ENCODE results near the gene RFX3. TPM values are rescaled to one million over a fixed set of nuclear protein-coding genes. Genes with fewer than 3 reads are reported as not detected.
A peak's percentile ranks its signal among the peaks of the same experiment; 100 is the strongest.

The RFX3 gene
- total and polyA plus RNA-seq, 2 experiments from 2014 or later = 5.8 to 7.9 TPM

GRCh38 chr9:3458806-3459475 is 66.9 kb downstream of the RFX3 start:
- H4K20me1 ChIP-seq (ENCODE audit: insufficient read depth, poor library complexity, severe bottlenecking) = no peaks in the 10 kb centered on the region
- no peaks in the 10 kb centered on the region for H3K36me3 ChIP-seq (replicated peaks; ENCODE audit: insufficient read depth, low read depth)
- no peaks in the 10 kb centered on the region for H3K9me2 ChIP-seq (replicated peaks; ENCODE audit: insufficient read depth)
- no peaks in the 10 kb centered on the region for H3K9me3 ChIP-seq (ENCODE audit: low read depth)
- no peaks in the 10 kb centered on the region for H3K27me3 ChIP-seq
- H3K4me1 ChIP-seq (ENCODE audit: insufficient read depth) = no peaks in the 10 kb centered on the region
- H3K4me3 ChIP-seq = no peak overlapping the region
- peak overlapping the region; percentile 35 for H3K4me2 ChIP-seq
- H2AFZ ChIP-seq = no peak overlapping the region
- 64% methylated on average over 3 of the region's 3 CpGs for WGBS (ENCODE audit: low lambda C conversion rate, missing lambda C conversion rate)
- DNase-seq (ENCODE audit: low spot score) = no peak
- H3K79me2 ChIP-seq = no peaks in the 10 kb centered on the region
- no peak for TF ChIP-seq EZH2phosphoT487 (IDR thresholded peaks at IDR 0.05; ENCODE audit: low read depth, severe bottlenecking, unreplicated experiment)
- no peak for TF ChIP-seq EZH2 (IDR thresholded peaks at IDR 0.05; ENCODE audit: borderline replicate concordance)
- TF ChIP-seq CTCF (IDR thresholded peaks at IDR 0.05; ENCODE audit: poor library complexity) = no peak
- no peak overlapping the region for H3K27ac ChIP-seq

GRCh38 chr9:3457175-3457574 is 68.6 kb downstream of the RFX3 start:
- Histone ChIP-seq H3K4me2 (no peak overlapping the region), H3K9me3 (ENCODE audit: low read depth) (no peaks in the 10 kb centered on the region), H3K4me3 (no peak overlapping the region), H3K27me3 (no peaks in the 10 kb centered on the region), H2AFZ (no peak overlapping the region), H4K20me1 (ENCODE audit: insufficient read depth, poor library complexity, severe bottlenecking) (no peaks in the 10 kb centered on the region), H3K9me2 (replicated peaks; ENCODE audit: insufficient read depth) (no peaks in the 10 kb centered on the region), H3K27ac (no peak overlapping the region), H3K36me3 (replicated peaks; ENCODE audit: insufficient read depth, low read depth) (no peaks in the 10 kb centered on the region), H3K79me2 (no peaks in the 10 kb centered on the region), H3K4me1 (ENCODE audit: insufficient read depth) (no peaks in the 10 kb centered on the region)
- TF ChIP-seq EZH2phosphoT487 (IDR thresholded peaks at IDR 0.05; ENCODE audit: low read depth, severe bottlenecking, unreplicated experiment) (no peak), EZH2 (IDR thresholded peaks at IDR 0.05; ENCODE audit: borderline replicate concordance) (no peak), CTCF (IDR thresholded peaks at IDR 0.05; ENCODE audit: poor library complexity) (no peak)
- DNase-seq (ENCODE audit: low spot score) = no peak

GRCh38 chr9:3455717-3456116 is 70.1 kb downstream of the RFX3 start:
- Histone ChIP-seq H3K4me3 (no peak overlapping the region), H3K27me3 (no peaks in the 10 kb centered on the region), H3K27ac (no peak overlapping the region), H3K9me2 (replicated peaks; ENCODE audit: insufficient read depth) (no peaks in the 10 kb centered on the region), H3K36me3 (replicated peaks; ENCODE audit: insufficient read depth, low read depth) (no peaks in the 10 kb centered on the region), H3K4me2 (no peak overlapping the region), H2AFZ (no peak overlapping the region), H4K20me1 (ENCODE audit: insufficient read depth, poor library complexity, severe bottlenecking) (no peaks in the 10 kb centered on the region), H3K4me1 (ENCODE audit: insufficient read depth) (no peaks in the 10 kb centered on the region), H3K9me3 (ENCODE audit: low read depth) (no peaks in the 10 kb centered on the region), H3K79me2 (no peaks in the 10 kb centered on the region)
- DNase-seq (ENCODE audit: low spot score) = no peak
- TF ChIP-seq EZH2phosphoT487 (IDR thresholded peaks at IDR 0.05; ENCODE audit: low read depth, severe bottlenecking, unreplicated experiment) (no peak), EZH2 (IDR thresholded peaks at IDR 0.05; ENCODE audit: borderline replicate concordance) (no peak), CTCF (IDR thresholded peaks at IDR 0.05; ENCODE audit: poor library complexity) (no peak)
- WGBS (ENCODE audit: low lambda C conversion rate, missing lambda C conversion rate) = 89% methylated on average over 3 of the region's 3 CpGs
